IPS-18c (cell line): ENCODE results near the gene SMPDL3A.
A peak's percentile ranks its signal among the peaks of the same experiment; 100 is the strongest.

Experiments
- H3K4me3 ChIP-seq: 2 replicates; pipeline ENCODE4 v1.7.0; 2013; ENCODE audit warnings: low read depth, mild to moderate bottlenecking, low read length, moderate library complexity; ENCODE audit not compliant: insufficient read depth
- H3K9me3 ChIP-seq: one replicate; pipeline ENCODE4 v1.6.1; 2013; ENCODE audit warnings: mild to moderate bottlenecking, low read length, moderate library complexity; ENCODE audit not compliant: control insufficient read depth, insufficient read depth

Gene SMPDL3A

GRCh38 chr6:122766256-122766655 lies 22.8 kb upstream of the SMPDL3A start:
- H3K9me3 ChIP-seq: no peaks in the 10 kb centered on the region
- no peak overlapping the region for H3K4me3 ChIP-seq

GRCh38 chr6:122770835-122771601 lies 18.0 kb upstream of the SMPDL3A start:
- H3K9me3 ChIP-seq: no peaks in the 10 kb centered on the region
- no peak overlapping the region for H3K4me3 ChIP-seq

DNA sequence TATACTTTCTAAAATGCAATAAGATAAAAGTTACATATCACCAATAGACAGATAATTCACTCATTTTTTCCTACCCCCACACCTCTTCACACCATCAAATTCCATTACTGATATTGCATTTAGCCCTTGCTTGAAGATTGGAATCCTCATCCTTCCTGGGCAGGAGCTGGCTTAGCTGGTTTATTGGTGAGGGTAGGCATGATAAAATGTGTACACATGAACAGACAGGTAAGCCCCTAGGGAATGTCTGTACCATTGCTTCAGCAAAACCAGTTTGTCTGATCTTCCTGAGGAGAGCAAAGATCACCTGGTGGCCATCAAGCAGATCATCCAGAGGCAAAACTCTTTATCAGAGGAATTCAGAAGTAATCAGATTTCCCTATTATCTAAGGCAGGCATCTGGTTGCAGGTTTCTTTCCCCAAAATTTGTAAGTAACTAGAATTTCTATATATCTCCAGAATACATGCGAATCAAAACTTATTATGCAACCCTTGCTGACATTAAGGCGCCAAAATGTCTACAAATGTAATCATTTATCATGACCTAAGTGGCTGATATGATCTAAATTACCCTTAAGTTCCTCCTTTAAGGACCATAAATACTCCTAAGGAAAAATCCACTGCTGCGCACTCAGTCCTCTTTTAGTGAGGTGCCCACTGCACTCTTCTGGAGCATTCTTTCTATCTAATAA lies 16.2 kb upstream of the SMPDL3A start:
- Histone ChIP-seq H3K9me3 (no peaks in the 10 kb centered on the region), H3K4me3 (no peak overlapping the region)

DNA sequence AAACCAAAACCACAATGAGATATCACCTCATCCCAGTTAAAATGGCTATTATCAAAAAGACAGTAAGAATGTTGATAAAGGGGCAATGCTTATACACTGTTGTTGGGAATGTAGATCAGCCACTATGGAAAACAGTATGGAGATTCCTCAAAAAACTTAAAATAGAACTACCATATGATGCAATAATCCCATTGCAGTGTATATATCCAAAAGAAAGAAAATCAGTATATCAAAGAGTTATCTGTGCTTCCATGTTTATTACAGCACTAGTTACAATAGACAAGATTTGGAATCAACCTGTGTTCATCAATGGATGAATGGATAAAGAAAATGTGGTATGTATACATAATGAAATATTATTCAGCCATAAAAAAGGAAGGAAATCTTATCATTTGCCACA lies 13.1 kb upstream of the SMPDL3A start:
- no peaks in the 10 kb centered on the region for H3K9me3 ChIP-seq
- H3K4me3 ChIP-seq: no peak overlapping the region

DNA sequence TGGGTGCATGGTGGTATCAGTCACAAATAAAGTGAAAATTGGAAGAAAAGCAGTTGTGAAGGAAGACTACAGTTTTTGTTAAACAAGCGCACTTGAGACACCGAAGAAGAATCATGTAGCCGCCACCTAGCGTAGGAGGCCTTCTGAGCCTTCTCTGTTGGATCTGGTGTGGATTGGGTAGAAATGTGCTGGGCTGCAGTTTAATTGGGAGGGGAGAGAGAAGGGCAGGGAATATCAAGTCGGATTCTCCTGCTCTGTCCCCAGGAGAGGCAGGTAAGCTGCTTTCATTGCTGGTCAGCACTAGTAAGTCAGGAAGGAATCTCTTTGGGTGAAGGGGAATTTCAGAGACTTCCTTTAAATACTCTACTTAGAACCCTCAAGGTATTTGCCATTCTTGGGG lies 10.8 kb upstream of the SMPDL3A start:
- Histone ChIP-seq H3K9me3 (no peaks in the 10 kb centered on the region), H3K4me3 (no peak overlapping the region)

GRCh38 chr6:122778985-122779661 lies 9.9 kb upstream of the SMPDL3A start:
- Histone ChIP-seq H3K9me3 (no peaks in the 10 kb centered on the region), H3K4me3 (no peak overlapping the region; the same call in none of the 2 replicates)

- H3K9me3 ChIP-seq: no peaks in the 10 kb centered on the region
- no peak within 1 kb of the TSS; the same call in none of the 2 replicates for H3K4me3 ChIP-seq
Measured at GRCh38 chr6:122779667-122780066, 9.4 kb upstream of the SMPDL3A start, which contains the start of gene FABP7. Gene FABP7, plus strand, starts transcription at chr6:122779716. Its CDS starts 79 bp downstream, at chr6:122779795.

DNA sequence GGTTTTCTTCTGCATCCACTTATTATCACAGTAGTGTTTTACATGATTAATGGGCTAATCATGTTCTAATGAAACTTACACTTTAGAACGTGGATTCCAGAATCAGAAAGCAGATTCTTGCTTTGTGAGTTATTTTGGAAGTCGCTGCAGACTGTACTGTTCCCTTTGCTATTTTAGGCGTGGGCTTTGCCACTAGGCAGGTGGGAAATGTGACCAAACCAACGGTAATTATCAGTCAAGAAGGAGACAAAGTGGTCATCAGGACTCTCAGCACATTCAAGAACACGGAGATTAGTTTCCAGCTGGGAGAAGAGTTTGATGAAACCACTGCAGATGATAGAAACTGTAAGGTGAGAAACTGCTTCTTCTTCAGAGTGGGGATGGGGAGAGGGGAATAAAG lies 8.9 kb upstream of the SMPDL3A start:
- Histone ChIP-seq H3K9me3 (no peaks in the 10 kb centered on the region), H3K4me3 (no peak overlapping the region)

GRCh38 chr6:122781716-122782115 lies 7.3 kb upstream of the SMPDL3A start:
- no peaks in the 10 kb centered on the region for H3K9me3 ChIP-seq
- H3K4me3 ChIP-seq: no peak overlapping the region

DNA sequence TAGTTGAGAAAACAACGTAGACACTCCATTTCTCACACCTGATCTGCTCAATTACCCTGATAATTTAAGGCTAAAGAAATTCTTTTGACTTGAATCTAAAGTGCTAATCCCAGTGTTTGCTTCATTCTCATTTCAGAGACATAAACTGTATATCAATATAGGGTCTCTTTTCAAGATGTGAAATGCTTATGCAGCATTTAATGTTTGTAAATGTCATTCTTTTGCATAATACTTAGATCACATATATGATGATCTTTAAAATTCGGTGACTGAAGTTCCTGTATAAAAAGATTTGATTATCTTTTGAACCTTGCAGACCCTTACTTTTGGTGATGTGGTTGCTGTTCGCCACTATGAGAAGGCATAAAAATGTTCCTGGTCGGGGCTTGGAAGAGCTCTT lies 5.7 kb upstream of the SMPDL3A start:
- H3K9me3 ChIP-seq: no peaks in the 10 kb centered on the region

GRCh38 chr6:122785891-122786290 lies 3.2 kb upstream of the SMPDL3A start:
- Histone ChIP-seq H3K4me3 (no peak overlapping the region), H3K9me3 (no peaks in the 10 kb centered on the region)

More for the DNA sequence above, 5.7 kb upstream of the SMPDL3A start:
- no peak overlapping the region for H3K4me3 ChIP-seq

GRCh38 chr6:122787721-122788120 lies 1.3 kb upstream of the SMPDL3A start:
- H3K9me3 ChIP-seq: no peaks in the 10 kb centered on the region
- H3K4me3 ChIP-seq: no peak overlapping the region

GRCh38 chr6:122788208-122788607 lies 850 bp upstream of the SMPDL3A start:
- Histone ChIP-seq H3K9me3 (no peaks in the 10 kb centered on the region), H3K4me3 (no peak overlapping the region)

DNA sequence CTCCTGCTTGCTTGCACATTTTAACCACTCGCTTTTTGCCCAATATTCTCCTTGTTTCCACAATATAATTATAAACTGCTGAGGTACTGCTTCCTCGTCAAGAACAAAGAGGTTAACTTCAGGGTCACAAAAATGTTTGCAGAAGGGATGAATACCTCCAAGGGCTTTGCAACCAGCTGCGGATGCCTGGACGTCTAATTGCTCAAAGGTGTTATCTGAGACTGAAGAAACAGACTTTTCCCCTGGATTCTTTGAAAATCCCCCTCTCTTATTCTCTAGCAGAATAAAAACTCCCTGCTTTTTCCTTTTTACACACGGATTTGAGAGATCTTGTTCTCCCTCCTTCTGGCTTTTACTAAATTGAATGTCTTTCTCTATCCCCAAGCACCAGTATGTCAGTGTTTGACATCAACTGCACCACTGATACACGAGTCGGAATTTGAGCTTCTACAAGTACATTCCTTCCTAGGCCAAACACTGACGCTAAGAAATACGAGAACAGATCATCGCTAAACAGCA lies 336 bp upstream of the SMPDL3A start:
- Histone ChIP-seq H3K9me3 (no peaks in the 10 kb centered on the region), H3K4me3 (peak overlapping the region; percentile 75)

DNA sequence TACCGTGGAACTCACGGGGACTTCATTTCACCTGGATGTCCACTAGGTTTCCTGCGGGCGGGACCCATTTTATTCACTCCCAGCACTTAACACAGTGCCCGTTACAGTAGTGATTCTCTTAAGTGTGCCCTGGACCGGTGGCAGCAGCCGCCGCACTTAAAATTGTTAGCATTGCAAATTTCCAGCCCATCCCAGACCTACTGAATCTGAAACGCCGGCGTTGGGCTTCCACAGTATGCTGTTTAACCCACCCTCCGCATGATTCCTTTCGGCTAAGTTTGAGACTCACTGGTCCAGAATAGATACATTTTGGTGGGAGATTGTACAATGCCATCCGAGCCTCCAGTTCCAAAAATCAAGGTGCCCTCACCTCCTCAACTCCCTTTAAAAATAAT lies 967 bp downstream of the SMPDL3A start:
- peak overlapping the region; percentile 75 for H3K4me3 ChIP-seq

DNA sequence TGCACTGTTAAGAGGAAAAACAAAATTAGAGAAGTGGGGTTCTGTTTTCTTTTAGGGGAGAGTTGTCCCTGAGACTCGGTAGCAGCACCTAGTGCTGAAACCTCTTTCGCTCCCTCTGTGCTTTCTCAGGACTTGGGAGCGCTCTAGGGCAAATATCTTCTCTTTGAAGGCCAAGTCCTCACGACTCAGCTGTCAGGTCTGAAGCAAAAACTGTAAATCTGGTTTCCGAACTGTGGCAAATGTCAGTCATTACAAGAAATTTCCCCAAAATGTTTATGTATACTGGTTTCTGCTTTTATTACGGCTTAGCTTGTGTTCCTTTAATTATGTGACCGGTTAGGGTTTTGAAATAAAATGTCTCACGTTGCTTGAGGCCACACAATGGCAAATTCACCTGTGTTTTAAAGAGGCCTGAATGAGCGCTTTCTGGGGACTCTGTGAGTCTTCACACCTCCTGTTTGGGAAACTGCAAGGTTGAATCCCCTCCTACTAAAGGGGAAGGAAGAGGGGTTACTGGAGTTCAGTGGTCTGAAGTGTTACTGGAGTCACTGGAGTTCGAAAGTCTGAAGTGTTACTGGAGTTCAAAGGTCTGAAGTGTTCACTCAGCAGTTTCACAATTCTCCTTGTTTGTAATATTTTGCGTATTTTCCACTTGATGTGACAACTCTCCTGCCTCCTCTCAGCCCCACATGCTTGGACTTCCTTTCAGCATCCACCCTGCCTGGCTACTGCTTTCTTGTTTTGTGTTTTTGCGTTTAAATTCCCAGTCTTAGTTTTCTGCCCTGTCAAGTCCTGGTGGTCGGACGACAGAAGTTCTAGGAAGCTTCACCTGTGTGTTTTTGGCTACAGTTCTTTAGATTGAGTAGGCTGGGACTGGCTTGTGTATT lies 1.6 kb downstream of the SMPDL3A start:
- Histone ChIP-seq H3K9me3 (no peaks in the 10 kb centered on the region), H3K4me3 (peak overlapping the region; percentile 75; the same call in 1 of the 2 replicates)

More for the DNA sequence above, 967 bp downstream of the SMPDL3A start:
- no peaks in the 10 kb centered on the region for H3K9me3 ChIP-seq

GRCh38 chr6:122791310-122791679 lies 2.2 kb downstream of the SMPDL3A start:
- Histone ChIP-seq H3K4me3 (no peak overlapping the region), H3K9me3 (no peaks in the 10 kb centered on the region)
